HG03439 (cell line): Measurements from ENCODE around the gene TMEM256.

Experiments
- ATAC-seq: cut with Tn5 transposase; IDR thresholded peaks from one replicate; pipeline ENCODE4 v1.9.1; 2021; ENCODE audit warnings: mild to moderate bottlenecking, moderate library complexity; ENCODE audit not compliant: unreplicated experiment

The TMEM256 gene

DNA sequence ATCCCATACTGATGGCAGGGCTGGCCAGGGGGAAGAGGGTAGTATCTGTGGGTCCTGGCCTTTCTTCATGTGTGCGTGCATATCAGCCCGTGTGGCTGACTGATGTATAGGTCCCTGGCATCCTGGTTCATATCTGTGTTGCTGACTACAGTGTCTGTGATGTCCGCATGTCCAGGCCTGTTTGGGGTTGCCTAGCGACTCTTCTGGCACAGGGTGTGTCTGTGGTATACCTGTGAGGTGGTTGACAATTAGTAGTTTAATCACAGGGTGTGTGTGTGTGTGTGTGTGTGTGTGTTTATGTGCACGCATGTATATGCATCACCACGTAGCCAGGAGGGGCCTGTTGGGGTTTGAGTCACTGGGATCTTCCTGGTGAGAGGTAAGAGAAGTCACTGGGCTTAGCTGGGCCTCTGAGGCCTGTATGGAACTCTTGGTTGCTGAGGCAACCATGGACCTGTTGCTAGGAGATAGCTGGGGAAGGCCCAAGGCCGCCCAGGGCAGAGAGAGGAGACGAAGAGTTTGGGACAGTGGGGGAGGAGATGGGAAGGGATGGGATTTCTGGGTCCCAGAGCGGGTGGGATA lies 49.5 kb downstream of the TMEM256 start:
- no peak for ATAC-seq
